GM15510 (cell line): ENCODE results near the gene ST6GALNAC2.

Source experiments
- POLR2A ChIP-seq: IDR thresholded peaks from 3 replicates; pipeline ENCODE4 v1.6.1; 2011; ENCODE audit warnings: borderline replicate concordance; ENCODE audit not compliant: insufficient read length; ENCODE audit errors: extremely low read depth

ST6GALNAC2 gene

GRCh38 chr17:76540381-76541300, 45.0 kb downstream of the ST6GALNAC2 start:
- no peak for TF ChIP-seq POLR2A

GRCh38 chr17:76539631-76540271, 45.9 kb downstream of the ST6GALNAC2 start, which contains the start of gene PRCD:
PRCD (plus strand) TSS chr17:76540044; CDS start chr17:76540142, 98 bp downstream.
- TF ChIP-seq POLR2A: no peak

GRCh38 chr17:76538941-76539570, 46.6 kb downstream of the ST6GALNAC2 start:
- TF ChIP-seq POLR2A: no peak

GRCh38 chr17:76538281-76538931, 47.3 kb downstream of the ST6GALNAC2 start:
- TF ChIP-seq POLR2A: no peak

GRCh38 chr17:76537578-76538280, 47.9 kb downstream of the ST6GALNAC2 start, which contains the start of gene CYGB:
CYGB (minus strand) TSS chr17:76537709; CDS start chr17:76537542, 167 bp downstream.
- no peak for TF ChIP-seq POLR2A

GRCh38 chr17:76537288-76537577, 48.4 kb downstream of the ST6GALNAC2 start:
- TF ChIP-seq POLR2A: no peak

- TF ChIP-seq POLR2A: no peak
These were observed 49.0 kb downstream of the ST6GALNAC2 start for GRCh38 chr17:76536511-76537287.

GRCh38 chr17:76535788-76536510, 49.7 kb downstream of the ST6GALNAC2 start:
- TF ChIP-seq POLR2A: no peak

GRCh38 chr17:76534831-76535732, 50.6 kb downstream of the ST6GALNAC2 start:
- no peak for TF ChIP-seq POLR2A

GRCh38 chr17:76532072-76532651, 53.5 kb downstream of the ST6GALNAC2 start:
- TF ChIP-seq POLR2A: no peak

GRCh38 chr17:76531486-76532038, 54.1 kb downstream of the ST6GALNAC2 start:
- TF ChIP-seq POLR2A: no peak

- TF ChIP-seq POLR2A: no peak
These were observed 54.7 kb downstream of the ST6GALNAC2 start for GRCh38 chr17:76530811-76531485.
